ENCODE measurements around the gene HRAS.

DNA sequence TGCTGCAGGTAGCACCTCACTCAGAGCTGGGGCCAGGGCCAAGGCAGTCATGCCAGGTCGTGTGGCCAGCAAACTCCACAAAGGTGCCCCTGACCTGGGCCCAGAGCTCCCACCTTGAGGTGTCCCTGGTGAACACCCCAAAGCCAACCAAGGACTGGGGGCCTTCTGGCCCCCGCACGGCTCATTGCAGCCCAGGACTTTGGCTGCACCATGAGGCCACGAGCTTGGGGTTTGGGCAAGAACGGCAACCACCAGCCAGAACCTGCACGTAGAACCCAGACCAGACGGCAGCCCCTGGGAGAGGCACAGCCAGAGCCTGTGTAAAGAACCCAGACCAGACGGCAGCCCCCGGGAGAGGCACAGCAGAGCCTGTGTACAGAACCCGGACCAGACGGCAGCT is 9.8 kb upstream of the HRAS start:
- TF ChIP-seq CTCF (conservative IDR thresholded peaks at IDR 0.05) (no peak), EZH2 (IDR thresholded peaks at IDR 0.05; ENCODE audit: low read depth) (no peak)
